HG03571 (cell line): ENCODE measurements around the gene ARHGEF7.
A peak's percentile ranks its signal among the peaks of the same experiment; 100 is the strongest.
"Not testable (repeated sequence)": the region's sequence is repeated elsewhere in the genome, so short reads cannot be mapped to it uniquely, and the experiment has no call there.

Experiments used
- ATAC-seq: cut with Tn5 transposase; IDR thresholded peaks from one replicate; pipeline ENCODE4 v1.9.1; 2021; ENCODE audit not compliant: unreplicated experiment

Gene ARHGEF7

DNA sequence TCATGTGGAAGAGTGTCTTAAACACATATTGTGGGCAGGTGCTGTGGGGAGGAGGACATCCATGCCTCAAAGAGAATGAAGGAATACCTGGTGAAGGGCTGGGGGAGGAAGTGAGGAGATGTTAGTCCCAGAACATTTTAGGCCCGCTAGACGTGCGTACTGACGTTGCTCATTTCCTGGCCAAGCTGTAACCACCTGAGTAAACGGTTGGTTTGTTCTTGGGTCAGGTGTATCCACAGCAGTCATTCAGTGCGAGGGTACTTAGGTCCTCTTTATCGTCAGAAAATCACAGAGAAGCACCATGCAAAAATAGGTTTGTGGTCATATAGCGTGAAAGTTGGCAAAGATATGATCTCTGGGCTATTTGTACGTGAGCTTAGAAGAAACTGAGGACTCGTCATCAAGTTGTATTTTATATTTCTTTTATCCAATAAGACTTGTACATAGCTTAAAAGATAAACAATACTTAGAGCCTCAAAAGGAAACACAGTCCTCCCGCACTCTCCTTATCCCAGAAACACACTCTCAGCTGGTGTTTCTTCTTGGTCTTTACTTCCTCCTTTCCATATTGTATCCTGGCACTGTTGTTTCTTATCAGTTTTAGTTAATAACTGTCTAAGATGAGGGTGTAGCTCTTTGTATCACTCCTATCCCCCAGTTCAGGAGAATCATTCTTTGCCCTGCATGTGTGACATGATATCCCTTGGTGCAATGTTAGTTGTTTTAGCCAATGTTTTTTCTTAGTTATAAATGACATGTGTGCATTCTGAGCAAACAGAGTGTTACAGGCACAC is 52.0 kb downstream of the ARHGEF7 start:
- ATAC-seq, result peak; percentile 39

GRCh38 chr13:111168107-111168506 is 53.0 kb downstream of the ARHGEF7 start:
- no peak for ATAC-seq

GRCh38 chr13:111171112-111171511 is 56.0 kb downstream of the ARHGEF7 start:
- no peak for ATAC-seq

DNA sequence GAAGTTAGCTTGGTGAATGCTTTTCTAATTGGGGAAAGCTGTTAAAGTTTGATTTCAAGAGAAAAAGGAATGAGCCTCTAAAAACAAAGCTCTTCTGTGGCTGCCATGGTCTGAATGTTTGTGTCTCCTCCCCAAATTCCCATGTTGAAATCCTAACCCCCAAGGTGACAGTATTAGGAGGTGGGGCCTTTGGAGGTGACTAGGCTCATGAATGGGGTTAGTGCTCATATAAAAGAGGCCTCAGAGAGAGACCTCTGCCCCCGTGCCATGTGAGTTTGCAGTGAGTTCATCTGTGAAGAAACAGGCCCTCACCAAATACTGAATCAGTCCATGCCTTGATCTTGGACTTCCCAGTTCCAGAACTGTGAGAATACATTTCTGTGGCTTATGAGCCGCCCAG is 56.5 kb downstream of the ARHGEF7 start:
- no peak for ATAC-seq

GRCh38 chr13:111174377-111175114 is 59.4 kb downstream of the ARHGEF7 start:
- ATAC-seq, result no peak

GRCh38 chr13:111175372-111175771 is 60.3 kb downstream of the ARHGEF7 start:
- no peak for ATAC-seq

GRCh38 chr13:111175935-111176334 is 60.8 kb downstream of the ARHGEF7 start:
- no peak for ATAC-seq

DNA sequence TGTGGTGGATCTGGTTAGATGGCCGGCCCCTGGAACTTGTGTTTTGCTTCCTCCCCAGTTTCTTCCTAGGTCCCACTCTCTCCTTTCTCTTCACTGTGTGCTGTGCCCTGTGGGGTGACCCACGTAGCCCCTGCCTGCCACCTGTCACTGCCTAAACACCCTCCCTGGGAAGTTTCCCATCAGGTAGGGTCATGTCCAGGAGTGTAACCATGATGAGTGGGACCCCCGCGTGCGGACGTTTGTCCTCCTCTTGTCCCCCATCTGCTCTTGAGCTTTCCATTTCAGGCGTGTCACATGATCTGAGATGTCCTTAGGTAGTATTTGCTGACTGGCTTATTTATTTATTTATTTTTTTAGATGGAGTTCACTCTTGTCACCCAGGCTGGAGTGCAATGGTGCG is 61.3 kb downstream of the ARHGEF7 start:
- no peak for ATAC-seq

DNA sequence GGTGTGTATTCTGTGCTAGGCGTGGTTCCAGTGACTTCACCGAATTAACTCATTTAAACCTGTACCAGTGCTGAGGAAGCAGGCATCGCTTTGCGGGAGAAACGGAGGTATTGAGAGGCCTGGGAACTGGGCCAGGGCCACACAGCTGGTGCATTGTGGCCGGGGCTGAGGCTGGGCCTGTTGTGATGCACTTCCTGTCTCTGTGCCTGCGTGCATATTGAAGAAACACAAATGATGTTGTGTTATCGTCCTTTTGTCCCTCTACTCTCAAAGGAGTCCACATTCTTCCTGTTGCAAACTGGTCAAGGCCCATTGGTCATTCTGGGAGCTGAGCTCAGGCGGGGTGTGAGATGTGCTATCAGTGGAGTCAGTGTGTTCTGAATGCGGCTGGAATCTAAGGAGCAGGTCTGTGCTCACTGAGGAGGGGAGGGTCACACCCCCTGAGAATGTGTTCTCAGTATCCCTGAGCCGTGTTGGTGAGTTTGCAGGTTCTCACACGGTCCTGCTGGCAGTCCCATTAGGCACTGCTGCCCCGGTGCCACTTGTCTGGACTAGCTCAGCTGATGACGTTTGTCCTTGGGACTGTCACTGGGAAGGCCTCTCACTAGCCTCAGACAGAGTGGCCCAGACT is 62.1 kb downstream of the ARHGEF7 start:
- ATAC-seq, result peak; percentile 73

- ATAC-seq, result no peak
These were observed 62.8 kb downstream of the ARHGEF7 start for GRCh38 chr13:111177921-111178320.

DNA sequence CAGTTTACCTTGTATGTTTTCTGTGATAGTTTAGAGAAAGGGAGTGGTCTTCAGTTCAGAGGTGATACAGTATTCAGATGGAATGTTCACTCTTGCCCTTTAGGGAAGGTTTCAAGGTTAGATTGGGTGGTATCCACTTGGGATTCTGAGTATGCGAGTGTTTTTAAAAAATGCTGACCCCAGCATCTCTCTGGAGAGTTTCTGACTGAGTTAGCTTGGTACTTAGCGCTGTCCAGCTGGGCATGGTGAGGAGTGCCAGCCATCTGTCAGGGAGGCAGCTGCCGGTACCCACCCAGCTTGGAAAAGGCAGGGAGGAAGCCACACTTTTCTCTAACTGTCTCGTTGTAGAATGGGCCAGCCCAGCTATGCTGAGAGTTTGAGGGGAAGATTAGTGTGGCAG is 63.3 kb downstream of the ARHGEF7 start:
- ATAC-seq, result no peak

DNA sequence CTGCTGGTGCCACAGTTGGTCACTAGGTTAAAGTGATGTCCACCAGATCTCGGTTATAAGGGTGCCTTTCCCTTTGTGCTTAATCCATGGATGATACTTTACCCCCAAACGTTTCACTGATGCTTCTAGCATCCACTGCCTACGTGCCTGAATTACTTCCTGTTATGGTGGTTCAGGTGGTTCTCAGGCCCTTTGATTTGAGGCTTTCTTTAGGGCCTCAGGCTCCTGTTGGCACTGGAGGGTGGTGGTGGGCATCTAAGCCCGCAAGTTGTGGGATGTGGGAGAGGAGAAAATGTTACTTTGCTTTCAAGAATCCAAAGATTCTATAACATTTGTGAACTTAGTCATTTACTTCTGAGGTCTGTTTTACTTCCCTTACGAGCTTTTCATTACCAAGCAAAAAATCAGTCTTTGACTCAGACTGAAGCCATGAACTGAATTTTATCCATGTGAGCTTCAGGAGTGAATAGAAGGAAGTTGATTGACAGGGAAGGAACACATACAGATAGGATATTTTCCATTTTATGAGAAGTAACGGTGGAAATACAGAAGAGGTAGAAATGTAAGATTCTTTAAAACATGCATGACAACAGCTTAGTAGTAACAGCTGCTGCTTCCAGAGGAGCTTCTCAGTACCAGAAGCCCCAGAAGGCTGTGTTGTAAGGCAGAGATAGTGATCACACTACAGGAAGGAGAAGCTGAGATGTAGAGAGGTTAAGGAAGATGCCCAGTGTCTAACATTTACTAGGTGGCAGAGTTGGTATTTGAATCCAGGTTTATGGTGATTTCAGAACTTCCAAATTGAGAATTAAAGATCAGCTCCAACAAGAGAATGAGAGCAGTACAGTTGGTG is 65.0 kb downstream of the ARHGEF7 start:
- ATAC-seq, result no peak

- no peak for ATAC-seq
These were observed 66.9 kb downstream of the ARHGEF7 start for GRCh38 chr13:111181977-111182376.

DNA sequence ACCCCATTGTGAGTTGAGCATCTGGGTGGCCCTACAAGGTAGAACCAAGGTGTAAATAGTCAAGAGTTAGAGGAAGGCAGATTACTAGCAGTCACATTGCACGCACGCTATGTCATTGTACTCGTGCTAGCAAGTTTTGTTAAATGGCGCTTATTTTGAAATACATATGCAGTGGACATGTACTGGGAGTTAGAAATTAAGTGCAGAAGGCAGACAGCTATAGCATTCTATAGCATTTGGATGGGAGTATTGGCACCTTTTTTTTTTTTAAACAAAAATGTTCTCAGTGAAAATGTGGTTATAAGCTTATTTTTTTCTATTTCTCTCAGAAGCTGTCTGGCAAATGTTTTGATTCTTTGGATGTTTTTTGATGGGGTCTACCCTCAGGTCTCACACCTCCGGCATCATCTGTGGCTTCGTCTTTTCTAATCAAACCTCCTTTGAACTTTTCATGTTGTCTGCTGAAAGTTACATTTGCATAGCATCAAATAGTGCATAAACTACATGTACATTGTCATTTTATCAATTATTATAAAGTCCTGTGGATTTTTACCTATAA is 68.1 kb downstream of the ARHGEF7 start:
- ATAC-seq, result no peak

DNA sequence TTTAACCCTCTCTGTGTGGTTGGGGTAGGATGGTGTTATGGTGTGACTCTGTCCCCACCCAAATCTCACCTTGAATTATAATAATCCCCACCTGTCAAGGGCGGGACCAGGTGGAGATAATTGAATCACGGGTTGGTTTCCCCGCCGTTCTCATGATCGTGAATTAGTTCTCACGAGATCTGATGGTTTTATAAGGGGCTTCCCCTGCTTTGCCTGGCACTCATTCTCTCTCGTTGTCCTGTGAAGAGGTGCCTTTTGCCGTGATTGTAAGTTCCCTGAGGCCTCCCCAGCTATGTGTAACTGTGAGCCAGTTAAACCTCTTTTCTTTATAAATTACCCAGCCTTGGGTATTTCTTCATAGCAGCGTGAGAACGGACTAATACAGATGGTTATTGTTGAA is 68.8 kb downstream of the ARHGEF7 start:
- no peak for ATAC-seq

DNA sequence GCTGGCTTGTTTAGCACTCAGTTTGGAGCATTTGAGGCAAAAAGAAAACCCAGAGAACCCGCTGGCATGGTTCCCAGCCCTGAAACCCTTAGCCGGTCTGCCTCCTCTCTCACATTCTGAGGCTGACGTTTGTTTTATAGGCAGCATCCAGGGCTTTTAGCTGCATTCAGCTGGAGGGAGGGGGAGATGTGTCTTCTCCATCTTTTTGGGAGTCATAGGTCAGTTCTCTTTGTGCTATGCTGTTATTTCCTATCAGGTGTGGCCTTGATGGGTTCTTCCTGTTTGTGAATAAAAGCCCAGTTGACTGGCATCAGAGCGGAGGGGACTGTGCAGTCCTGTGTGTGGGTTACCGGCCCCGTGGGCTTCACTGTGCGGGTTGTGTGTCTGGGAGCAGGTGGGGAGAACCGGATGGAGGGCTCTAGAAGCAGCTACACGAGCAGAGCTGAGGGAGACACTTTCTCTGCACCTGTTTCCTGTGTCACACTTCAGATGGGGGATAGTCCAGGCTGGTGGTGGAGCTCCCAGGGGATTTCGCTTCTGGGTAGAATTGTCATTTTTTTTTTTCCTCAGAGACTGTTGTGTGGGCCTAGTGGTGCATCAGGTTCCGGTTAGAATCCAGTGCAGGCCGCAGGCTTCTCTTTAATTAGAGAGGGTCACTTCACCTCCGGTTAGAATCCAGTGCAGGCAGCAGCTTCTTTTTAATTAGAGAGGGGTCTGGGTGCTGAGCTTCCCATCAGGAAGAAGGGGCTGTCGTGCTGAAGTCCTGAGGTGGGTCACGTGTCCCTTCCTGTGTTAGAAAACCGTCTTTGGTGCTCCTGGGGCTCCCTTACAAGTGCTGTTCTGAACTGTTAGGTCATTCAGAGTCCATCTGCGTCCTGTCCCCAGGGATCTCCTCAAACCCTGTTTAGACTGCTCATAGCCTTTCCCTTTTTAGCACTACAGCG is 69.6 kb downstream of the ARHGEF7 start:
- ATAC-seq, result peak; percentile 89

- no peak for ATAC-seq
These were observed 71.3 kb downstream of the ARHGEF7 start for GRCh38 chr13:111186305-111186935.

GRCh38 chr13:111187960-111188541 is 72.9 kb downstream of the ARHGEF7 start:
- ATAC-seq, result no peak

- ATAC-seq, result not testable (repeated sequence)
These were observed 74.0 kb downstream of the ARHGEF7 start for GRCh38 chr13:111189064-111189505.
